OCI-LY3 (cell line): ENCODE measurements around the gene GLRA3.

Experiments used
- CTCF ChIP-seq: fragments of 200-600, 300-600 bp; sonication (generic); IDR thresholded peaks from 2 replicates; pipeline ENCODE4 v1.5.1; 2014; ENCODE audit warnings: antibody characterized with exemption, low read length, low read depth
- EZH2phosphoT487 ChIP-seq: fragments of 200-600 bp; shearing (Covaris generic); IDR thresholded peaks from 2 replicates; pipeline ENCODE4 v1.6.1; 2018; ENCODE audit warnings: antibody characterized with exemption, mixed run types, low read depth

- TF ChIP-seq CTCF, result no peak
- no peak for TF ChIP-seq EZH2phosphoT487
Observed at GRCh38 chr4:174648812-174649211, 180.2 kb downstream of the GLRA3 start.
